CD14-positive monocyte (primary cell): ENCODE measurements around the gene UBE2J2. TPM values are rescaled to one million over a fixed set of nuclear protein-coding genes. Genes with fewer than 3 reads are reported as not detected.

ENCODE experiments used
- DNase-seq, 3 donors: peaks; one replicate each; pipeline ENCODE4 v3.0.0-alpha.2; 2011 to 2022
- H2AFZ ChIP-seq: 2 replicates; pipeline ENCODE4 v1.6.0; 2012; ENCODE audit warnings: mild to moderate bottlenecking, low read depth, low read length, inconsistent platforms; ENCODE audit not compliant: insufficient read depth, poor library complexity, severe bottlenecking
- H3K27ac ChIP-seq, 2 donors: 1 replicate in 1 of 2; 2 replicates in 1 of 2; pipeline ENCODE4 v1.5.1; 2012 to 2013; ENCODE audit warnings: low read length in 2 of 2, control low read depth in 1 of 2, inconsistent platforms in 1 of 2, low read depth in 1 of 2, mild to moderate bottlenecking in 1 of 2
- H3K27me3 ChIP-seq, 2 donors: one replicate each; pipeline versions ENCODE4 v1.6.0 to v1.6.1; 2011 to 2013; ENCODE audit warnings: low read length in 2 of 2; ENCODE audit not compliant: control insufficient read depth in 2 of 2, insufficient read depth in 2 of 2
- H3K36me3 ChIP-seq, 2 donors: replicated peaks in 1 of 2; 1 replicate in 1 of 2; 2 replicates in 1 of 2; pipeline versions ENCODE4 v1.5.1 to v1.6.1; 2012 to 2013; ENCODE audit warnings: low read length in 2 of 2, control low read depth in 1 of 2, inconsistent platforms in 1 of 2, mild to moderate bottlenecking in 1 of 2; ENCODE audit not compliant: insufficient read depth in 2 of 2, control insufficient read depth in 1 of 2
- H3K4me1 ChIP-seq, 2 donors: 1 replicate in 1 of 2; 2 replicates in 1 of 2; pipeline versions ENCODE4 v1.5.1 to v1.6.1; 2012 to 2013; ENCODE audit warnings: low read length in 2 of 2, control low read depth in 1 of 2, inconsistent platforms in 1 of 2, mild to moderate bottlenecking in 1 of 2, moderate library complexity in 1 of 2; ENCODE audit not compliant: insufficient read depth in 2 of 2, control insufficient read depth in 1 of 2
- H3K4me2 ChIP-seq: replicated peaks from 2 replicates; pipeline ENCODE3; 2012; ENCODE audit warnings: low read length, moderate library complexity, mild to moderate bottlenecking; ENCODE audit not compliant: poor library complexity, severe bottlenecking; ENCODE audit errors: extremely low read depth
- H3K4me3 ChIP-seq, 3 experiments: fragments of 200-600 bp in 1 of 3; sonication (generic) in 1 of 3; replicated peaks in 1 of 3; 1 replicate in 2 of 3; 2 replicates in 1 of 3; pipeline ENCODE4 v1.5.1; 2011 to 2013; ENCODE audit warnings: low read length in 3 of 3, mild to moderate bottlenecking in 3 of 3, control low read depth in 2 of 3, low read depth in 2 of 3, inconsistent platforms in 1 of 3, moderate library complexity in 1 of 3
- H3K79me2 ChIP-seq: 2 replicates; pipeline ENCODE4 v1.6.0; 2012; ENCODE audit warnings: mild to moderate bottlenecking, control low read depth, inconsistent platforms, low read length, moderate library complexity; ENCODE audit not compliant: insufficient read depth
- H3K9ac ChIP-seq: 2 replicates; pipeline ENCODE4 v1.6.0; 2017; ENCODE audit warnings: low read length, mild to moderate bottlenecking; ENCODE audit not compliant: insufficient read depth, poor library complexity, severe bottlenecking
- H3K9me3 ChIP-seq, 2 donors: replicated peaks in 1 of 2; 1 replicate in 1 of 2; 2 replicates in 1 of 2; pipeline versions ENCODE4 v1.5.1 to v1.6.1; 2012 to 2013; ENCODE audit warnings: low read length in 2 of 2, control low read depth in 1 of 2; ENCODE audit not compliant: control insufficient read depth in 1 of 2, insufficient read depth in 1 of 2
- H4K20me1 ChIP-seq: 2 replicates; pipeline ENCODE4 v1.6.0; 2012; ENCODE audit warnings: mild to moderate bottlenecking, low read length, control low read depth, moderate library complexity; ENCODE audit not compliant: insufficient read depth
- H3K27ac Mint-ChIP-seq, 7 donors: one replicate each; pipeline ENCODE4 v1.8.0; 2020; ENCODE audit warnings: mild to moderate bottlenecking in 7 of 7, mixed read lengths in 7 of 7, moderate library complexity in 6 of 7, inconsistent platforms in 2 of 7
- H3K27me3 Mint-ChIP-seq, 3 donors: one replicate each; pipeline ENCODE4 v1.8.0; 2021 to 2022; ENCODE audit warnings: low read depth in 3 of 3, mild to moderate bottlenecking in 3 of 3, mixed read lengths in 3 of 3, moderate library complexity in 3 of 3, inconsistent platforms in 1 of 3
- H3K36me3 Mint-ChIP-seq, 2 donors: one replicate each; pipeline ENCODE4 v1.8.0; 2020; ENCODE audit warnings: mixed read lengths in 2 of 2, inconsistent platforms in 1 of 2, mild to moderate bottlenecking in 1 of 2
- H3K4me1 Mint-ChIP-seq: one replicate; pipeline ENCODE4 v1.8.0; 2020; ENCODE audit warnings: mild to moderate bottlenecking, mixed read lengths
- H3K4me3 Mint-ChIP-seq, 2 donors: one replicate each; pipeline ENCODE4 v1.8.0; 2020; ENCODE audit warnings: mild to moderate bottlenecking in 2 of 2, mixed read lengths in 2 of 2, moderate library complexity in 1 of 2
- H3K9me3 Mint-ChIP-seq, 7 donors: one replicate each; pipeline ENCODE4 v1.8.0; 2020 to 2022; ENCODE audit warnings: mixed read lengths in 7 of 7, mild to moderate bottlenecking in 6 of 7, moderate library complexity in 6 of 7, inconsistent platforms in 2 of 7
- CTCF ChIP-seq: fragments of 200-600 bp; IDR thresholded peaks from one replicate; pipeline ENCODE4 v1.8.0; 2022; ENCODE audit warnings: antibody characterized with exemption, mild to moderate bottlenecking
- WGBS: methylation state at CpG from one replicate; pipeline ENCODE4 v1.1.5; 2013; ENCODE audit warnings: missing lambda C conversion rate; ENCODE audit not compliant: insufficient coverage; 5-methylcytosine and 5-hydroxymethylcytosine counted together
- intact Hi-C, 2 donors: fragments of 100-400 bp; cut with micrococcal nuclease; formaldehyde crosslinking; loops; one replicate each; pipeline versions ENCODE4 v1.15.0 to v1.15.1; 2023
- polyA plus RNA-seq, 3 donors: library from polyadenylated mRNA; depleted of rRNA in 1 of 3; unstranded in 2 of 3; stranded (reverse) in 1 of 3; fragments of 300-500 nt in 2 of 3; fragments of >200 nt in 1 of 3; fragmentation: Illumina TruSeq in 2 of 3; gene quantifications; 1 replicate in 2 of 3; 2 replicates in 1 of 3; pipeline ENCODE4 v1.2.3, GENCODE V29; 2012 to 2021

UBE2J2 gene
- polyA plus RNA-seq, 3 donors: 36.5 to 83.2 (median 72.1) TPM

DNA sequence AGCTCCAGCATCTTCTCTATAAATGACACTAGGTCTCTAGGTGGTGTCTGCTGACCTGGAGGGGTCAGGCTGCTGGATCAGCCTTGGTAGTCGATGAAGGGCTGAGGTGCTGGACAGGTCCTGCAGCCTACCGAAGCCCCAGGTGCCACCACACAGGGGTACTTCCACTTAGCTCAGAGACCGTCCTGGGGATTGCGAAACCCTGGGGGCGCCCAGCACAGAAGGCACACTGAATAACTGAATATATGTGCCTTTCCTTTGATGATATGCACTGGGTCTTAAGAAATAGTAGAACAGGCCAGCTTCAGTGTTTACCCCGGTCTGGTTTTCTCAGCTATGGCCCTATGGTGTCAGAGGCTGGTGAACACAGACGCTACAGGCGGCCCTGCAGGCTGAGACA, 10.9 kb downstream of the UBE2J2 start:
- peaks cover 56 to 83% of the 10 kb centered on the region in 2 donors for H3K36me3 Mint-ChIP-seq
- H3K4me3 ChIP-seq: no peak overlapping the region
- no peak overlapping the region for H3K9ac ChIP-seq
- no peaks in the 10 kb centered on the region for H3K27me3 ChIP-seq
- H3K4me2 ChIP-seq: no peak overlapping the region
- H2AFZ ChIP-seq: no peak overlapping the region
- H3K4me1 ChIP-seq: peaks cover 15 to 18% of the 10 kb centered on the region in 2 donors
- TF ChIP-seq CTCF: no peak
- H3K9me3 Mint-ChIP-seq: peaks cover 0 to 2% (median 0%) of the 10 kb centered on the region in 7 donors
- peaks cover 22% of the 10 kb centered on the region for H3K4me1 Mint-ChIP-seq
- H4K20me1 ChIP-seq: peaks cover 91% of the 10 kb centered on the region
- no peak overlapping the region for H3K27ac ChIP-seq
- H3K9me3 ChIP-seq: no peaks in the 10 kb centered on the region
- peaks cover 0 to 2% (median 0%) of the 10 kb centered on the region in 3 donors for H3K27me3 Mint-ChIP-seq
- H3K36me3 ChIP-seq: peaks cover 64 to 89% of the 10 kb centered on the region in 2 donors
- intact Hi-C loops: no loop called here
- DNase-seq: no peak
- 73% methylated on average over 5 of the region's 8 CpGs for WGBS
- peak overlapping the region in 2 of 7 donors; percentile 18 to 45 for H3K27ac Mint-ChIP-seq
- H3K79me2 ChIP-seq: peaks cover 33% of the 10 kb centered on the region
- no peak overlapping the region for H3K4me3 Mint-ChIP-seq

DNA sequence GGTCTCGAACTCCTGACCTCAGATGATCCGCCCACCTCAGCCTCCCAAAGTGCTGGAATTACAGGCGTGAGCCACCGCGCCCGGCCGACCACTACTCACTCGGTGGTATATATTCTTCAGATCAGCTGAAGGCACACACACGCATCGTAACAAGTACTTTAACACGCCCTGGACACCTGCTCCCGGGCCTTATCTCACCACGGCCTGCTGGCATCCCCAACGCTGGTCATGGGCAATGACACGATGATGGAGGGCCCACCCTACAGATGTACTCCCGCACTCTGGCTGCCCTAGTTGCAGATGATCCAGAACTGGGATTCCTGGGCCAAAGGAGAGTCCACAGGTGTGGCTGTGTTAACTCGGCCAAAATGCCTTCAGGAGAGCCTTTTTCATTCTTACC, 11.6 kb downstream of the UBE2J2 start:
- H3K27me3 ChIP-seq: no peaks in the 10 kb centered on the region
- WGBS: 97% methylated on average over 15 of the region's 17 CpGs
- no peak for DNase-seq
- H4K20me1 ChIP-seq: peaks cover 89% of the 10 kb centered on the region
- no peak overlapping the region for H2AFZ ChIP-seq
- H3K36me3 ChIP-seq: peaks cover 61 to 87% of the 10 kb centered on the region in 2 donors
- Mint-ChIP-seq H3K9me3 (peaks cover 0 to 2% (median 0%) of the 10 kb centered on the region in 7 donors), H3K4me3 (no peak overlapping the region), H3K27ac (no peak overlapping the region), H3K27me3 (peaks cover 0 to 2% (median 0%) of the 10 kb centered on the region in 3 donors), H3K36me3 (peaks cover 57 to 82% of the 10 kb centered on the region in 2 donors), H3K4me1 (peaks cover 22% of the 10 kb centered on the region)
- TF ChIP-seq CTCF: no peak
- no peak overlapping the region for H3K27ac ChIP-seq
- intact Hi-C loops: no loop called here
- H3K9ac ChIP-seq: no peak overlapping the region
- no peak overlapping the region for H3K4me2 ChIP-seq
- peaks cover 15 to 18% of the 10 kb centered on the region in 2 donors for H3K4me1 ChIP-seq
- peaks cover 28% of the 10 kb centered on the region for H3K79me2 ChIP-seq
- no peaks in the 10 kb centered on the region for H3K9me3 ChIP-seq
- no peak overlapping the region for H3K4me3 ChIP-seq
